Aorta (tissue), 5 donors: Measurements from ENCODE around the gene FJX1. TPM values are rescaled to one million over a fixed set of nuclear protein-coding genes. Genes with fewer than 3 reads are reported as not detected.

Experiments
- ATAC-seq: fragments of 200-7000 bp; cut with Tn5 transposase; one replicate; pipeline ENCODE4 v1.9.1; 2022; ENCODE audit warnings: moderate library complexity; ENCODE audit not compliant: low FRiP score
- DNase-seq, 2 donors: peaks; one replicate each; pipeline ENCODE4 v3.0.0-alpha.2; 2020
- H3K27ac ChIP-seq, 2 donors: one replicate each; pipeline ENCODE4 v1.5.1; 2013; ENCODE audit warnings: low read length in 2 of 2, mild to moderate bottlenecking in 2 of 2, moderate library complexity in 2 of 2, control low read depth in 1 of 2, inconsistent platforms in 1 of 2, low read depth in 1 of 2
- H3K27me3 ChIP-seq, 2 donors: one replicate each; pipeline ENCODE4 v1.6.1; 2013; ENCODE audit warnings: control low read depth in 1 of 2, low read length in 1 of 2, mild to moderate bottlenecking in 1 of 2, moderate library complexity in 1 of 2; ENCODE audit not compliant: insufficient read depth in 2 of 2, control insufficient read depth in 1 of 2
- H3K36me3 ChIP-seq, 2 donors: one replicate each; pipeline ENCODE4 v1.6.1; 2013; ENCODE audit warnings: control low read depth in 1 of 2, low read length in 1 of 2, mild to moderate bottlenecking in 1 of 2; ENCODE audit not compliant: insufficient read depth in 2 of 2, control insufficient read depth in 1 of 2
- H3K4me1 ChIP-seq, 2 donors: one replicate each; pipeline ENCODE4 v1.6.1; 2013; ENCODE audit warnings: low read length in 2 of 2, control low read depth in 1 of 2, mild to moderate bottlenecking in 1 of 2, moderate library complexity in 1 of 2; ENCODE audit not compliant: insufficient read depth in 2 of 2, control insufficient read depth in 1 of 2
- H3K4me3 ChIP-seq, 2 donors: one replicate each; pipeline ENCODE4 v1.5.1; 2013; ENCODE audit warnings: low read length in 2 of 2, control low read depth in 1 of 2, mild to moderate bottlenecking in 1 of 2
- H3K9me3 ChIP-seq: one replicate; pipeline ENCODE4 v1.6.1; 2013; ENCODE audit warnings: mild to moderate bottlenecking, low read length; ENCODE audit not compliant: control insufficient read depth
- WGBS, 2 donors: extraction: QIAGEN DNeasy Blood & Tissue Kit; methylation state at CpG; one replicate each; pipeline ENCODE4 v1.1.7; 2013; 5-methylcytosine and 5-hydroxymethylcytosine counted together
- intact Hi-C, 2 donors: fragments of 100-400 bp; cut with DNase I; formaldehyde crosslinking; loops; one replicate each; pipeline versions ENCODE4 v1.14.2 to v1.15.0; 2022
- polyA plus RNA-seq, 2 donors: library from polyadenylated mRNA; stranded (reverse); fragments of 200-250 nt; gene quantifications; one replicate each; pipeline ENCODE4 v1.2.3, GENCODE V29; 2013
- total RNA-seq, 2 donors: library from RNA; stranded (reverse); fragmentation: NEBNext Ultra II Directional; extraction: Animal tissue kit (Norgen Biotek cat#: 25700); gene quantifications; one replicate each; pipeline ENCODE4 v1.2.1, GENCODE V29; 2021
- donor health status: healthy with polysubstance abuse.
- donor health status: Bipolar disorder and iron deficiency.
- donor health status: DM: no; HTN: no; CAD: no.
- donor health status: DM: no; HTN: no; CAD: no.
- donor health status: DM: yes; HTN: yes; CAD: no.

FJX1 gene
- total and polyA plus RNA-seq, 4 donors = 1.00 to 10.4 (median 5.8) TPM; not detected in 1

DNA sequence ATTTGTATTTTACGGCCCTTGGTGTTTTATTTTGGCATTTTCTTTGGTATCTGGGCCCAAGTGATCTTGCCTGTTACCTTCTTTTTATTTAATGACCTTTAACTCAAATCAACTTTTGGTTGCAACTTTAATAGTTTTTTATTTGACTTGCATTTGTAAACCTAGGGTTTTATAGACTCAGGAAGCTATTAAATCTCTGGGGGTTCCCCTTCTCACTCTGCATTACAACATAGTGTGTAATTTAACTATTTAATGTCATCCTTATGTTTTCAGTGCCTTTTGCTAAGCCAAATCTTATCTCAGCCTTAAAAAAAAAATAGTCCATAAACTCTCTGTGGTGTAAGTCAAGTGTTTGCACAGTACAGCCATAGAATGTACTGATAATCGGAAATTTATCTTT lies 3.4 kb downstream of the FJX1 start:
- H3K4me3 ChIP-seq = no peak overlapping the region
- H3K36me3 ChIP-seq = no peaks in the 10 kb centered on the region
- intact Hi-C loops = no loop called here
- no peaks in the 10 kb centered on the region for H3K27me3 ChIP-seq
- H3K27ac ChIP-seq = no peak overlapping the region
- WGBS, 2 donors = 87% methylated on average over 2 of the region's 2 CpGs
- H3K4me1 ChIP-seq = no peaks in the 10 kb centered on the region
- H3K9me3 ChIP-seq = no peaks in the 10 kb centered on the region
- DNase-seq = no peak
- ATAC-seq = no peak

DNA sequence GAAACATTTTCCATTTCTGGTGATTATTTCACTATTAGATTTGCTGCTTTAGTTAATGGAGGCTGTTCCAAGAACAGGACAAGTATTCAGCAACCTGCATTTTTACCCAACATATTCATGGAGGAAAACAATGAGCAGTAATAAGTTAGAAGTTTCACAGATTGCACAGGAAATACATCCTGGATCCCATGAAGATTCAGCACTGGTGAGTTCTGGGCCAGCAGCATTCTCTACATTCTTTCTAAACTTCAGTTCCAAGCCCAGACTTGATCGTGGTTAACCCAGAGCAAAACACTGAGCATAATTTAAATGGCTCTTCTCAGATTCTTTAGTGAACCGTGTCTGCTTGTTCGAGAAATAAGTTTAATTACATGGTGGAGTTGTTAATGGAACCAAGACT lies 3.8 kb downstream of the FJX1 start:
- intact Hi-C loops = no loop called here
- Histone ChIP-seq H3K9me3 (no peaks in the 10 kb centered on the region), H3K36me3 (no peaks in the 10 kb centered on the region), H3K27ac (no peak overlapping the region), H3K4me1 (no peaks in the 10 kb centered on the region), H3K27me3 (no peaks in the 10 kb centered on the region), H3K4me3 (no peak overlapping the region)
- ATAC-seq = no peak
- WGBS, 2 donors = 26 to 37% methylated on average over 3 of the region's 3 CpGs
- no peak for DNase-seq

DNA sequence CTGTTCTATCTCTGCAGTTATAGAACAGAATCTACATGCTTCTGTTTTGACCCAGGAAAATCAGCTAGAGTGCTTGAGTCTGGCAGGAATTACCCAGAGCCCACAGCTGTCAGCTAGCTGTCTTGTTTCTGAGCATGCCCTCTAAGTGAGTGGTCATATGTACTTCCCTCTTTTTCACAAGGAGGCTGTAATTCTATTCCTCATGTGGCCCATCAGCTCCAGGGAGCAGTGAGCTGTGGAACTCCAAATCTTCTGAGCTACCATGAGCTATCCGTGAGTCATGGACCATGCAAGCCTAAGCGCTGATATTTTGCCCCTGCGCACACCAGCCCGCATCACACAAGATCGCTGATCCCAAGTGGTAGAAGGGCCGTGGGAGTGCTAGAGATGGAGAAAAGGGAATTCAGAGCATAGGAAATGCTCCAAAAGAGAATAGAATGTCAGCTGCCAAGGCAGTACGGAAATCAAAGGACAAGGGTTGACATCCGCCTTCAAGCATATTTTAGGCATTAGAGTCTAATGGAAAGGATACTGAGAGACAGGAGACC lies 5.4 kb downstream of the FJX1 start:
- no peaks in the 10 kb centered on the region for H3K27me3 ChIP-seq
- intact Hi-C loops = no loop called here
- H3K4me1 ChIP-seq = no peaks in the 10 kb centered on the region
- DNase-seq = no peak
- H3K9me3 ChIP-seq = no peaks in the 10 kb centered on the region
- no peak overlapping the region for H3K4me3 ChIP-seq
- H3K36me3 ChIP-seq = no peaks in the 10 kb centered on the region
- WGBS, 2 donors = 91% methylated on average over 8 of the region's 8 CpGs
- no peak overlapping the region for H3K27ac ChIP-seq
- ATAC-seq = no peak

GRCh38 chr11:35624316-35624715 lies 6.1 kb downstream of the FJX1 start:
- Histone ChIP-seq H3K4me1 (no peaks in the 10 kb centered on the region), H3K4me3 (no peak overlapping the region), H3K27ac (no peak overlapping the region), H3K27me3 (no peaks in the 10 kb centered on the region), H3K36me3 (no peaks in the 10 kb centered on the region), H3K9me3 (no peaks in the 10 kb centered on the region)
- ATAC-seq = no peak
- DNase-seq = no peak
- intact Hi-C loops = no loop called here
- 87 to 89% methylated on average over 2 of the region's 2 CpGs for WGBS, 2 donors

DNA sequence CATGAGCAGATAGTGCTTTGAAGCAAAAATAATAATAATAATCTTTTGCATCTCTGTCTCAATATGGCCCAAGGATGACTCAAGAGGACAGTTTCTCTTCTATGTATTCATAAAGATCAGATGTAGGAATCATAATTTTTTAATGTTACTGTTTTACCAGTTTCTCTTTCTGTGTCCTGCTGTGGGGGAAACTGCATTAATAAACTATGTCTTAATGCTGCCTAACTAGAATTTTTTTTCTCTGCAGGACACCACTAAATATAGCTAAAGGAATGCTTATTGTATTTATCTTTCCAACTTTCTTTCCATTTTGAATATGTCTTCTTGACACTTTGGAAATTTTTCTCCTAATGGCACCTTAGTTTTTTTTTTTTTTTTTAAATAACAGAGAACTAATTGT lies 6.5 kb downstream of the FJX1 start:
- Histone ChIP-seq H3K36me3 (no peaks in the 10 kb centered on the region), H3K27ac (no peak overlapping the region), H3K27me3 (no peaks in the 10 kb centered on the region), H3K4me3 (no peak overlapping the region), H3K9me3 (no peaks in the 10 kb centered on the region), H3K4me1 (no peaks in the 10 kb centered on the region)
- DNase-seq (no peak), ATAC-seq (no peak)
- intact Hi-C loops = no loop called here

DNA sequence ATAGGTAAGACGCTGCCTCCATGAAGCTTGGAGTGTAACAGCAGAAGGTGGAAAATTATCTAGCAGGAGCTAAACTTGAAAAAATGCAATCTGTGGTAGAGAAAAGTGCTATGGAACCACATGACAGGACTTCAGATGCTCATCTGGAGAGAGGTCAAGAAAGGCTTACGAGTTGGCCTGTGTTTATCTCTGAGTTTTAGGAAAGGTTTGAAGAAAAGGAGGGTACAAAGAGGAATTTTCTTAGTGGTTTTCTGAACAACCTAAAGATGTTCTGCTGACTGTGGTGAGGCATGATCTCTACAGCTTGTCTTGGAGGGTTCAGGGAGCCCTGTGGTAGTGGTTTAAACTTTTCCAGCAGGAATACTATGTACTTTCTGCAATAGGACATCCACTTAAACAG lies 8.2 kb downstream of the FJX1 start:
- peaks cover 0 to 2% of the 10 kb centered on the region in 2 donors for H3K4me1 ChIP-seq
- intact Hi-C loops = no loop called here
- no peak overlapping the region for H3K4me3 ChIP-seq
- no peak for ATAC-seq
- H3K27ac ChIP-seq = no peak overlapping the region
- no peaks in the 10 kb centered on the region for H3K36me3 ChIP-seq
- 92 to 95% methylated on average over 2 of the region's 2 CpGs for WGBS, 2 donors
- H3K27me3 ChIP-seq = no peaks in the 10 kb centered on the region
- H3K9me3 ChIP-seq = no peaks in the 10 kb centered on the region
- DNase-seq = no peak

- ATAC-seq (no peak), DNase-seq (no peak)
- H3K9me3 ChIP-seq = no peaks in the 10 kb centered on the region
- intact Hi-C loops = no loop called here
- no peaks in the 10 kb centered on the region for H3K36me3 ChIP-seq
- peaks cover 0 to 2% of the 10 kb centered on the region in 2 donors for H3K27me3 ChIP-seq
- WGBS, 2 donors = 93 to 96% methylated on average over 4 of the region's 4 CpGs
- no peak overlapping the region for H3K4me3 ChIP-seq
- peaks cover 0 to 2% of the 10 kb centered on the region in 2 donors for H3K4me1 ChIP-seq
- no peak overlapping the region for H3K27ac ChIP-seq
These were observed 11.3 kb downstream of the FJX1 start for GRCh38 chr11:35629511-35629910.

GRCh38 chr11:35629914-35630313 lies 11.7 kb downstream of the FJX1 start:
- H3K4me3 ChIP-seq = no peak overlapping the region
- H3K4me1 ChIP-seq = peaks cover 0 to 2% of the 10 kb centered on the region in 2 donors
- DNase-seq = peak in 1 of 2 donors; percentile 49
- no peaks in the 10 kb centered on the region for H3K36me3 ChIP-seq
- WGBS, 2 donors = 6 to 11% methylated on average over 6 of the region's 6 CpGs
- ATAC-seq = no peak
- no peak overlapping the region for H3K27ac ChIP-seq
- H3K9me3 ChIP-seq = no peaks in the 10 kb centered on the region
- peaks cover 0 to 2% of the 10 kb centered on the region in 2 donors for H3K27me3 ChIP-seq
- intact Hi-C loops = no loop called here

DNA sequence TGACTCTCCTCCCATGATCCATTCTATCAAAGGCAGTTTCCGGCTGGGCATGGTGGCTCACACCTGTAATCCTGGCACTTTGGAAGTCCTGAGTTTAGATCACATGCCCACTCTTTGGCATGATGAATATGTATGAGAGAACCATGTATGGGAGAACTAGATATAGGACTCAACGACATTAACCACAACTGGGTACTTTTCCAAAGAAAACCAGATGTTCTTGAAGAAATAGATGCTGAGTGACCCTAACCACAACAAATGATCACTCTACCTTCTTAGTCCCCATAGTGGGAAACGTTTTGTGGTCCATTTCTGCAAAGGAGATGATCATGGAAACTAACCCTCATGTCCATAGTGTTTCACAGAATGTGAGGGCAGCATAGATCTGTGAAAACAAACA lies 13.6 kb downstream of the FJX1 start:
- peaks cover 0 to 2% of the 10 kb centered on the region in 2 donors for H3K27me3 ChIP-seq
- DNase-seq = no peak
- intact Hi-C loops = no loop called here
- no peak for ATAC-seq
- no peak overlapping the region for H3K4me3 ChIP-seq
- H3K27ac ChIP-seq = no peak overlapping the region
- 68% methylated on average over 3 of the region's 3 CpGs for WGBS, 2 donors
- no peaks in the 10 kb centered on the region for H3K36me3 ChIP-seq
- H3K9me3 ChIP-seq = no peaks in the 10 kb centered on the region
- peaks cover 0 to 2% of the 10 kb centered on the region in 2 donors for H3K4me1 ChIP-seq
